Adrenal gland (tissue), 12 donors: Measurements from ENCODE around the gene RUVBL1. TPM values are rescaled to one million over a fixed set of nuclear protein-coding genes. Genes with fewer than 3 reads are reported as not detected.
A peak's percentile ranks its signal among the peaks of the same experiment; 100 is the strongest.

Experiments used
- DNase-seq, 7 donors: peaks; one replicate each; pipeline ENCODE4 v3.0.0-alpha.2; 2019 to 2020
- H3K27ac ChIP-seq, 5 donors: fragments of 200-600 bp; sonication (generic) in 4 of 5; 1 replicate in 3 of 5; 2 replicates in 2 of 5; pipeline versions ENCODE4 v1.5.1 to v1.8.0; 2016 to 2020; ENCODE audit warnings: mild to moderate bottlenecking in 1 of 5
- H3K27me3 ChIP-seq: fragments of 200-600 bp; 2 replicates; pipeline ENCODE4 v1.8.0; 2021
- H3K36me3 ChIP-seq, 2 donors: fragments of 200-600 bp; replicated peaks in 1 of 2; 1 replicate in 1 of 2; 2 replicates in 1 of 2; pipeline versions ENCODE4 v1.5.1 to v1.8.0; 2018 to 2022
- H3K4me1 ChIP-seq, 2 donors: fragments of 200-600 bp; replicated peaks in 1 of 2; 1 replicate in 1 of 2; 2 replicates in 1 of 2; pipeline versions ENCODE4 v1.5.1 to v1.8.0; 2018 to 2021
- H3K4me3 ChIP-seq, 4 donors: fragments of 200-600 bp; sonication (generic) in 3 of 4; one replicate each; pipeline ENCODE4 v1.5.1; 2016 to 2018
- H3K9me3 ChIP-seq, 3 donors: fragments of 200-600 bp; sonication (generic) in 1 of 3; replicated peaks in 1 of 3; 1 replicate in 2 of 3; 2 replicates in 1 of 3; pipeline versions ENCODE4 v1.5.1 to v1.8.0; 2016 to 2021
- CTCF ChIP-seq, 6 experiments: fragments of 450-650 bp in 4 of 6; fragments of 200-600 bp in 2 of 6; sonication (generic) in 1 of 6; IDR thresholded peaks; 1 replicate in 5 of 6; 2 replicates in 1 of 6; pipeline versions ENCODE4 v1.5.1 to v1.8.0; 2016 to 2021; ENCODE audit warnings: antibody characterized with exemption in 6 of 6, mild to moderate bottlenecking in 2 of 6, moderate library complexity in 1 of 6
- POLR2A ChIP-seq, 2 donors: fragments of 450-650 bp; IDR thresholded peaks; one replicate each; pipeline ENCODE4 v1.6.1; 2017; ENCODE audit warnings: antibody characterized with exemption in 2 of 2, mild to moderate bottlenecking in 2 of 2, moderate library complexity in 1 of 2
- WGBS, 4 donors: extraction: QIAGEN DNeasy Blood & Tissue Kit in 2 of 4; methylation state at CpG; one replicate each; pipeline versions ENCODE4 v1.1.5 to v1.1.7; 2013 to 2017; 5-methylcytosine and 5-hydroxymethylcytosine counted together
- intact Hi-C, 2 donors: fragments of 100-400 bp; cut with DNase I; formaldehyde crosslinking; loops; one replicate each; pipeline versions ENCODE4 v1.14.1 to v1.15.0; 2022 to 2023
- polyA plus RNA-seq, 3 donors: library from polyadenylated mRNA; stranded (reverse); fragments of 200-250 nt in 2 of 3; fragments of 350-450 nt in 1 of 3; fragmentation: Illumina TruSeq in 1 of 3; extraction: RNeasy Lipid Tissue Mini Kit (QIAGEN cat#74804) in 1 of 3; gene quantifications; one replicate each; pipeline ENCODE4 v1.2.3, GENCODE V29; 2013 to 2014
- total RNA-seq, 9 donors: library from RNA; depleted of rRNA in 4 of 9; stranded (reverse); fragments of >200 nt in 4 of 9; fragments of 120-200 nt in 1 of 9; fragmentation: NEBNext Ultra II Directional in 1 of 9; extraction: Animal tissue kit (Norgen Biotek cat#: 25700) in 1 of 9; gene quantifications; one replicate each; pipeline versions ENCODE4 v1.1.0 to v1.2.4, GENCODE V29; 2013 to 2023
- donor health status: healthy with polysubstance abuse.
- donor health status: Bipolar disorder and iron deficiency.
- donor health status: DM: yes; HTN: yes; CAD: no.
- donor health status: DM: no; HTN: no; CAD: no.
- donor health status: DM: no; HTN: no; CAD: no.
- donor health status: DM: yes; HTN: yes; CAD: no.

Gene RUVBL1
- total and polyA plus RNA-seq, 12 donors: 7.9 to 57.3 (median 25.4) TPM

DNA sequence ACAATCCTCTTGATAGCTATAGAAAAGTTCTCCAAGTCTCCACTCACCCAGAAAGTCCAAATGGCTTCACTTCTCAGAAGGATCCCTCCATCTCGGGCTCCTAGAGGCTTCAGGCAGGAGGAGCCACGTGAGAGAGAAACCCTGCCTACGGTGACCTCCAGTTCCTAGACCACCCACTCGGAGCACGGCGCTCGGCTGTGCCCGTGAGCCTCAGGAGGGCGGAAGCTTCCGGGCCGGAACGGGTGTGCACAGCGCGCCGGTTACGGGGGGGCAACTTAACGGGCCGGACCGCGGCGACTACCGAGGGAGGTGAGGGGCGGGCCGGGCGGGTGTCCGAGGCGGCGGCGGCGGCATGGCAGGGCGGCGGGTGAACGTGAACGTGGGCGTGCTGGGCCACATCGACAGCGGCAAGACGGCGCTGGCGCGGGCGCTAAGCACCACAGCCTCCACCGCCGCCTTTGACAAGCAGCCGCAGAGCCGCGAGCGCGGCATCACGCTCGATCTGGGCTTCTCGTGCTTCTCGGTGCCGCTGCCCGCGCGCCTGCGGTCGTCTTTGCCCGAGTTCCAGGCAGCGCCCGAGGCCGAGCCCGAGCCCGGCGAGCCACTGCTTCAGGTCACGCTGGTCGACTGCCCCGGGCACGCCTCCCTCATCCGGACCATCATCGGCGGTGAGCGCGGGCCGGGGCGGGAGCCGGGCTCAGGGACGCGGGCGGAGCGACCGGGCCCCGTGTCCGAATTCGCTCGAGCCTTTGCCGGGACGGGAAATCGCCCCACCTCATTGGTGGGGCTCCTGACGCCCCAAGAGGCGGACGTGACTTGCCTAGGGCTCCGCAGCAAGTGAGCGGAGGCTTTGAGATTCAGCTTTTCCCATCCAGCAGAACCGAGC is 29.8 kb upstream of the RUVBL1 start, which contains the start of gene EEFSEC:
TSS of gene EEFSEC (plus strand) at position 326 of the 886 bp plus-strand sequence. CDS start at position 353, 27 bp downstream.
- intact Hi-C loops: no loop called here
- H3K4me1 ChIP-seq: peaks cover 7 to 10% of the 10 kb centered on the region in 2 donors
- 0% methylated on average over 6 to 96 of the region's 96 CpGs for WGBS, 4 donors

DNA sequence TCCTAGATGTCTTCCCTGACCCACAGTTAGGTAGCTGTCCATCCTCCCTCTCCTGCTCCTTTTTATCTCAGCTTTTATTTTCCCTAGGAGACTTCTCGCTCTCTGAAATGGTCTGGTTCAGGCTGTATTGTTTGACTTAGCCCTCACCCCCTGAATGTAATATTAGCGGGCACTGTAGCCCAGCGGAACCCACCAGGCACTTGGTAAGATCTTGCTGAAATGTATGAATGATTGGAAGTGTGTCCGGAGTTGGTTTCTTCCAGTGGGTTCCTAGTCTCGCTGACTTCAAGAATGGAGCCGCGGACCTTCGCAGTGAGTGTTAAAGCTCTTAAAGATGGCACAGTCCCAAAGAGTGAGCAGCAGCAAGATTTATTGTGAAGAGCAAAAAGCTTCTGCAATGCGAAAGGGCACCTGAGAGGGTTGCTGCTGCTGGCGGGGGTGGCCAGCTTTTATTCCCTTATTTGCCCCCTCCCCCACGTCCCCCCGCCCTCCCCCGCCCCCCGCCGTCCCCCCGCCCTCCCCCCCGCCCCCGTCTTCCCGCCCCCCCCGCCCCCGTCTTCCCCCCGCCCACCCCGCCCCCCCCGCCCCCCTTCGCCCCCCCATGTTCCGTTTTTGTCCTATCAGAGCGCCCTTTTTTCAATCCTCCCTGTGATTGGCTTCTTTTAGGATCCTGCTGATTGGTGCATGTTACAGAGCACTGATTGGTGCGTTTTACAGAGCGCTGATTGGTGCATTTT is 29.0 kb upstream of the RUVBL1 start:
- Histone ChIP-seq H3K27me3 (no peaks in the 10 kb centered on the region), H3K27ac (peak overlapping the region in 4 of 5 donors; percentile 81 to 94 (median 92))
- intact Hi-C loops: no loop called here

More for the DNA sequence above, 29.8 kb upstream of the RUVBL1 start, which contains the start of gene EEFSEC:
- peak; percentile 79 to 85 (median 82) for DNase-seq
- Histone ChIP-seq H3K4me3 (peak within 1 kb of the TSS; percentile 42 to 96 (median 83)), H3K27ac (peak within 1 kb of the TSS in 4 of 5 donors; percentile 81 to 94 (median 92)), H3K36me3 (no peaks in the 10 kb centered on the region), H3K9me3 (no peaks in the 10 kb centered on the region), H3K27me3 (no peaks in the 10 kb centered on the region)
- TF ChIP-seq POLR2A (IDR thresholded peaks at IDR 0.05) (peak in 1 of 2 donors; percentile 68), CTCF (IDR thresholded peaks at IDR 0.05) (peak in 1 of 6 experiments; percentile 20)

DNA sequence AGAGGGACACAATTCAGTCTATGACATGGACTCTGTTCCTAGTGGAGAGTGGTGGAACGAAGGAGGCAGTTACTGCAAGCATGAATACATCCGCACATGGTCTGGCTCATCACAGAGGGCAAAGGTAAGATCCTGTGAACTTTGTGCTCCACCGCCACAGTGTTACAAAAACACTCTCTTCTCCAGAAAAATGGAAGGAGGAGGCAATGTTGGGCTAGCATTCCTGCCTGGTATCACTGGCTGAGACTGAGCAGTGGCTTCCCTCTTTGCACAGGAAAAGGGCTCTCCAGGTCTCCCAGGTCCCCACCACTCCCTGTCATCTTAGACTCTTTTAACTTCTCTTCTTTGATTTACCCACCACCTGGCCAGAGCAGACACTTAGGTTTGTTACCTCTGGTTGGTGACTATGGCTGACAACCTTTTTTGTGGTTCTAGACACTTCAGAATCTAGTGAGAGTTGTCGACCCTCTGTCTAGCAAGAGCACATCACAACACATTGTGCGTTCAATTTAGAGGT is 28.2 kb upstream of the RUVBL1 start:
- WGBS, 4 donors: 85 to 88% (median 87%) methylated on average over 5 of the region's 5 CpGs
- Histone ChIP-seq H3K27ac (no peak overlapping the region), H3K9me3 (no peaks in the 10 kb centered on the region), H3K36me3 (no peaks in the 10 kb centered on the region), H3K27me3 (no peaks in the 10 kb centered on the region), H3K4me1 (peaks cover 7 to 10% of the 10 kb centered on the region in 2 donors), H3K4me3 (no peak overlapping the region)
- intact Hi-C loops: no loop called here
- peak in 1 of 7 donors; percentile 48 for DNase-seq
- no peak for TF ChIP-seq POLR2A (IDR thresholded peaks at IDR 0.05)
- no peak for TF ChIP-seq CTCF (IDR thresholded peaks at IDR 0.05)

More for the DNA sequence above, 29.0 kb upstream of the RUVBL1 start:
- peak in 3 of 7 donors; percentile 48 to 70 (median 61) for DNase-seq
- WGBS, 4 donors: 51 to 72% (median 59%) methylated on average over 12 to 18 of the region's 29 CpGs
- H3K4me3 ChIP-seq: peak overlapping the region in 3 of 4 donors; percentile 42 to 96 (median 92)
- no peaks in the 10 kb centered on the region for H3K36me3 ChIP-seq
- H3K4me1 ChIP-seq: peaks cover 7 to 10% of the 10 kb centered on the region in 2 donors
- no peaks in the 10 kb centered on the region for H3K9me3 ChIP-seq
- TF ChIP-seq CTCF (IDR thresholded peaks at IDR 0.05) (no peak), POLR2A (IDR thresholded peaks at IDR 0.05) (no peak)

DNA sequence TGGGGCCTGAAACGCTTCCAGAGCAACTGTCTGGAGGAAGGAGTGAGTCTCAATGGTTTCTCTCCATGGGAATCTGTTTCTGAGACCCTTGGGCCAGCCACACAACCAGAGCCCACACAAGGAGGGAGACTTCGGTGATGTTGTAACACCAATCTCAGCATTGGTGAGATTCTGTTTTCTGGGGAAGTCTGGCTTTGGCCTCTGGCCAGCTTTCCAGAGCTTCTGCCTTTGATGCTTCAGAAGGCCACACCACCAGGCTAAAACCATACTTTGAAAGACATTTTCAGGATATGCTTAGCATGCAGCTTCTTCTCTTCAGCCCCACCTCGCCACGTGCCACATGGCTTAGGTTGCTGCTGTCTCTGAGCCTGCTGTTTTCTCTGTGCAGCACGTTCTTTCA is 26.0 kb upstream of the RUVBL1 start:
- H3K27ac ChIP-seq: no peak overlapping the region
- H3K9me3 ChIP-seq: no peaks in the 10 kb centered on the region
- DNase-seq: peak in 6 of 7 donors; percentile 24 to 69 (median 48)
- H3K27me3 ChIP-seq: no peaks in the 10 kb centered on the region
- peaks cover 7% of the 10 kb centered on the region in 2 donors for H3K4me1 ChIP-seq
- TF ChIP-seq POLR2A (IDR thresholded peaks at IDR 0.05): no peak
- TF ChIP-seq CTCF (IDR thresholded peaks at IDR 0.05): no peak
- no peak overlapping the region for H3K4me3 ChIP-seq
- intact Hi-C loops: no loop called here
- no peaks in the 10 kb centered on the region for H3K36me3 ChIP-seq
- WGBS, 4 donors: 64 to 79% (median 71%) methylated on average over 5 of the region's 5 CpGs
